Stomach (tissue), 9 donors: ENCODE data around the gene FAM43A. TPM values are rescaled to one million over a fixed set of nuclear protein-coding genes. Genes with fewer than 3 reads are reported as not detected.

Experiments used
- DNase-seq, 2 donors: peaks; one replicate each; pipeline versions ENCODE4 v3.0.0 to v3.0.0-alpha.2; 2013 to 2019
- H3K27ac ChIP-seq, 5 donors: fragments of 200-600 bp in 4 of 5; sonication (generic) in 4 of 5; one replicate each; pipeline ENCODE4 v1.5.1; 2013 to 2019; ENCODE audit warnings: mild to moderate bottlenecking in 1 of 5, moderate library complexity in 1 of 5
- H3K27me3 ChIP-seq, 3 donors: fragments of 200-600 bp; sonication (generic); one replicate each; pipeline ENCODE4 v1.5.1; 2017 to 2019; ENCODE audit warnings: mixed run types in 1 of 3
- H3K36me3 ChIP-seq, 4 donors: fragments of 200-600 bp; sonication (generic); 1 replicate in 3 of 4; 2 replicates in 1 of 4; pipeline ENCODE4 v1.5.1; 2016 to 2019
- H3K4me1 ChIP-seq, 4 donors: fragments of 200-600 bp; sonication (generic); one replicate each; pipeline ENCODE4 v1.5.1; 2016 to 2019
- H3K4me3 ChIP-seq, 4 donors: fragments of 200-600 bp; sonication (generic) in 3 of 4; one replicate each; pipeline ENCODE4 v1.5.1; 2016 to 2019; ENCODE audit warnings: mild to moderate bottlenecking in 1 of 4
- H3K9me3 ChIP-seq, 4 donors: fragments of 200-600 bp; sonication (generic); one replicate each; pipeline ENCODE4 v1.5.1; 2016 to 2019
- CTCF ChIP-seq, 7 experiments: fragments of 450-650 bp in 4 of 7; fragments of 200-600 bp in 3 of 7; sonication (generic) in 3 of 7; IDR thresholded peaks; one replicate each; pipeline ENCODE4 v1.5.1; 2016 to 2019; ENCODE audit warnings: antibody characterized with exemption in 7 of 7, control low read depth in 2 of 7, mild to moderate bottlenecking in 1 of 7
- EP300 ChIP-seq: sonication (generic); formaldehyde crosslinking; IDR thresholded peaks from one replicate; pipeline ENCODE4 v1.6.1; 2017; ENCODE audit warnings: antibody characterized with exemption
- POLR2A ChIP-seq, 4 donors: fragments of 450-650 bp; IDR thresholded peaks; one replicate each; pipeline ENCODE4 v1.6.1; 2016; ENCODE audit warnings: antibody characterized with exemption in 4 of 4, control low read depth in 2 of 4, mild to moderate bottlenecking in 1 of 4, moderate library complexity in 1 of 4
- POLR2AphosphoS5 ChIP-seq, 3 donors: sonication (generic); formaldehyde crosslinking; IDR thresholded peaks; one replicate each; pipeline ENCODE4 v1.6.1; 2016; ENCODE audit warnings: antibody characterized with exemption in 3 of 3
- WGBS, 5 donors: extraction: QIAGEN DNeasy Blood & Tissue Kit in 3 of 5; methylation state at CpG; one replicate each; pipeline versions ENCODE4 v1.1.5 to v1.1.7; 2013 to 2018; 5-methylcytosine and 5-hydroxymethylcytosine counted together
- intact Hi-C: fragments of 100-400 bp; cut with DNase I; formaldehyde crosslinking; loops from one replicate; pipeline ENCODE4 v1.15.1; 2023; ENCODE audit warnings: low total_unique reads
- polyA plus RNA-seq, 3 donors: library from polyadenylated mRNA; stranded (reverse); fragments of 200-250 nt; gene quantifications; one replicate each; pipeline ENCODE4 v1.2.3, GENCODE V29; 2013
- total RNA-seq, 5 donors: library from RNA; depleted of rRNA; stranded (reverse); fragments of >200 nt; gene quantifications; one replicate each; pipeline versions ENCODE4 v1.1.0 to v1.2.3, GENCODE V29; 2014 to 2016
- donor health status: healthy with polysubstance abuse.
- donor health status: Bipolar disorder and iron deficiency.
- donor health status: healthy.

FAM43A gene
- total and polyA plus RNA-seq, 8 donors, result 1.3 to 42.0 (median 4.2) TPM

GRCh38 chr3:194671511-194671899 is 14.2 kb upstream of the FAM43A start:
- peak in 1 of 2 donors; percentile 54 for DNase-seq
- intact Hi-C loops, result no loop called here
- Histone ChIP-seq H3K9me3 (no peaks in the 10 kb centered on the region), H3K36me3 (peaks cover 16 to 31% (median 30%) of the 10 kb centered on the region in 4 donors), H3K4me3 (peak overlapping the region; percentile 78 to 98 (median 88)), H3K27ac (peak overlapping the region; percentile 75 to 95 (median 92)), H3K4me1 (peaks cover 10 to 31% (median 19%) of the 10 kb centered on the region in 4 donors), H3K27me3 (peaks cover 0 to 10% (median 0%) of the 10 kb centered on the region in 3 donors)
- TF ChIP-seq EP300 (no peak), CTCF (IDR thresholded peaks at IDR 0.05) (peak in 4 of 7 experiments; percentile 6 to 55 (median 42)), POLR2A (IDR thresholded peaks at IDR 0.05) (no peak), POLR2AphosphoS5 (IDR thresholded peaks at IDR 0.05) (no peak)
- WGBS, 5 donors, result 0 to 1% (median 0%) methylated on average over 5 of the region's 5 CpGs

- H3K4me3 ChIP-seq, result peak within 1 kb of the TSS; percentile 78 to 98 (median 88)
- DNase-seq, result peak; percentile 92 to 98
- peaks cover 0 to 16% (median 0%) of the 10 kb centered on the region in 3 donors for H3K27me3 ChIP-seq
- peaks cover 10 to 31% (median 19%) of the 10 kb centered on the region in 4 donors for H3K4me1 ChIP-seq
- intact Hi-C loops, result no loop called here
- H3K27ac ChIP-seq, result peak within 1 kb of the TSS; percentile 89 to 95 (median 92)
- TF ChIP-seq POLR2AphosphoS5 (IDR thresholded peaks at IDR 0.05) (peak; percentile 75 to 90 (median 90)), POLR2A (IDR thresholded peaks at IDR 0.05) (no peak), EP300 (no peak), CTCF (IDR thresholded peaks at IDR 0.05) (peak in 1 of 7 experiments; percentile 31)
- H3K9me3 ChIP-seq, result no peaks in the 10 kb centered on the region
- peaks cover 12 to 25% (median 24%) of the 10 kb centered on the region in 4 donors for H3K36me3 ChIP-seq
- WGBS, 5 donors, result 0 to 1% (median 0%) methylated on average over 50 to 57 of the region's 57 CpGs
These were observed 13.5 kb upstream of the FAM43A start, which contains the start of gene LSG1 for GRCh38 chr3:194671900-194672808. Gene LSG1, minus strand, starts transcription at chr3:194672191. Its CDS starts 29 bp downstream, at chr3:194672162.

- Histone ChIP-seq H3K9me3 (no peaks in the 10 kb centered on the region), H3K27me3 (peaks cover 0 to 21% (median 0%) of the 10 kb centered on the region in 3 donors), H3K36me3 (peaks cover 8 to 21% (median 20%) of the 10 kb centered on the region in 4 donors), H3K4me1 (peaks cover 10 to 31% (median 19%) of the 10 kb centered on the region in 4 donors), H3K4me3 (peak overlapping the region; percentile 78 to 98 (median 88)), H3K27ac (peak overlapping the region; percentile 23 to 95 (median 92))
- intact Hi-C loops, result no loop called here
- DNase-seq, result peak in 1 of 2 donors; percentile 32
- 24 to 40% (median 37%) methylated on average over 5 of the region's 5 CpGs for WGBS, 5 donors
- no peak for TF ChIP-seq POLR2A (IDR thresholded peaks at IDR 0.05)
- TF ChIP-seq POLR2AphosphoS5 (IDR thresholded peaks at IDR 0.05), result no peak
- no peak for TF ChIP-seq CTCF (IDR thresholded peaks at IDR 0.05)
- TF ChIP-seq EP300, result no peak
These were observed 12.8 kb upstream of the FAM43A start for GRCh38 chr3:194672876-194673275.

- Histone ChIP-seq H3K27ac (no peak overlapping the region), H3K4me3 (no peak overlapping the region), H3K9me3 (no peaks in the 10 kb centered on the region), H3K4me1 (peaks cover 10 to 31% (median 19%) of the 10 kb centered on the region in 4 donors), H3K36me3 (peaks cover 0 to 13% (median 11%) of the 10 kb centered on the region in 4 donors), H3K27me3 (peaks cover 0 to 21% (median 0%) of the 10 kb centered on the region in 3 donors)
- TF ChIP-seq POLR2AphosphoS5 (IDR thresholded peaks at IDR 0.05), result no peak
- TF ChIP-seq POLR2A (IDR thresholded peaks at IDR 0.05), result no peak
- TF ChIP-seq EP300, result no peak
- no peak for TF ChIP-seq CTCF (IDR thresholded peaks at IDR 0.05)
- 75 to 84% (median 80%) methylated on average over 2 to 3 of the region's 3 CpGs for WGBS, 5 donors
- intact Hi-C loops, result no loop called here
- DNase-seq, result no peak
These were observed 11.9 kb upstream of the FAM43A start for GRCh38 chr3:194673761-194674160.
